ENCODE data around the gene AKT1.
"Not testable (repeated sequence)": the region's sequence is repeated elsewhere in the genome, so short reads cannot be mapped to it uniquely, and the experiment has no call there.

Gene AKT1

DNA sequence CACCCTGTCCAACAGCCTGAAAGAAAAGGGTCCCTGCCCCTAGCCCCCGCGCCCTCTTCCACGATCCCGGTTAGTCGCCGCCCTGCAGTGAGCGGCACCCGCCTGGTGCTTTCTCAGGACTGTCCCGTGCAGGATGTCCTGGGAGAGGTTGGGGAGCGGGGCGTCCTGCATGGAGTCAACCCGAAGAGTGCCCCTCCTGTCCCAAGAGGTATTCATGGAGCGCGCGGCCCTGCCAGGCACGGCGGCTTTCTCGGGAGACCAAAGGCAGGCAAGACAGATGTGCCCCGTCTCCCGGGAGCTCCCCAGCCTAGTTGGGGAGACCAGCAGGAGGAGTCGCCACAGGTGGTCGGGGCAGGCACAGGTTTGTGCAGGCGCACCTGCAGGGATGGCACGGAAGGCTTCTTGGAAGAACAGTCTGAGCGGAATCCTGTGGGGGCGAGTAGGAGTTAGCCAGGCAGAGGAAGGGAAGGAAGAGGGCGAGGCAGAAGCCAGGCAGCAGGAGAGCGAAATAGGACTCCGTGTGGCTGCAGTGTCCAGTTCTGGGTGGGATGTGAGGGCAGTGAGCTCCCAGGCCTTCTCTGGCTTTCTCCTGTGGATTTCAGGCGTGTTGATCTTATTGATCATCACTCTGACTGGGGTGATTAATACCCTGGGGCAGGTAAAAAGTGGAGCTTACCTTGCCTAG is 41.9 kb downstream of the AKT1 start:
- no peak for DNase-seq (ENCODE audit: low read depth)

DNA sequence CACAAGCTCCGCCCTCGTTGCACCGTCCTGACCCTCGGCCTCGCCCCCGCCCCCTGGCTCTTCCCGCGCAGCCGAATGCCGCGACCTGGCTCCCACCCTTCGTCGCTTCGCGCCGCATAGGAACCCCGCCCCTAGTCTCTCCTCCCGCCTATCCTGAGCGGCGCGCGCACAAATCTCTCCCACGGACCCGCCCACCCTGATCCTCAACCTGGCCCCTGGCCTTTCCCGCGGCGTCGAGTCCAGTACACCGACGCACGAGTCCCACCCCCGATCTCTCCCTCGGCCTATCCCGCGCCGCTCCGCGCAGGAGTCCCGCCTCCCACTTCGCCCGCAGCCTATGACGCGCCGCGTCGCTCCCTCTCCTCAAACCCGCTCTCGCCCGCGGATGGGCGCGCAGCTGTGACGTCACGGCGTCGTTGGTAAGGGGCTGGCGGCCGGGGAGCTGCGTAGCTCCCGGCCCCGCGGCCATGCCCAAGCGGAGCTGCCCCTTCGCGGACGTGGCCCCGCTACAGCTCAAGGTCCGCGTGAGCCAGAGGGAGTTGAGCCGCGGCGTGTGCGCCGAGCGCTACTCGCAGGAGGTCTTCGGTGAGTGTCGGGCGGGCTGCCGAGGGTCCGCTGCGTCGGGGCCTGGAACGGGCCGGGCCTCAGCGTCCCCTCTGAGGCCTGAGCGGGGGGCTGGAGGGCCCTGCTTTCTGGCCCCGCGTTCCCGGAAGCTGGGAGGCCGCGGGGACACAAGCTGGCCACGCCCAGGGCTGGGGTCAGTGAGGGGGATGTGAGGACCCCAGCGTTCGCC is 42.6 kb downstream of the AKT1 start, which contains the start of gene SIVA1:
SIVA1 (plus strand) TSS at position 413 of the 793 bp plus-strand sequence; CDS start at position 468, 55 bp downstream.
- peak; percentile 98 for DNase-seq (ENCODE audit: low read depth)

DNA sequence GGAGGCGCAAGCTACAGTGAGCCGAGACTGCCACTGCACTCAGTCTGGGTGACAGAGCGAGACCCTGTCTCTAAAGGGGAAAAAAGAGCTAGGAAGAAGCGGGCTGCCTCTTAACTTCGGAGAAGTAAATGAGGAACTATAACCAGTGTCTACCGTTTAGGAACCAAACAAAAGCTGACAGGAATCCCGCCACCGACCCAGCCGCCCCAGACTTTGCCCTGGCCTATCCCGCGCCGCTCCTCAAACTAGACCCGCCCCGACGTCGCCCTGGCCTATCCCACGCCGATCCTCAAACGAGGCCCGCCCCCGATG is 43.2 kb downstream of the AKT1 start:
- DNase-seq (ENCODE audit: low read depth) = no peak

DNA sequence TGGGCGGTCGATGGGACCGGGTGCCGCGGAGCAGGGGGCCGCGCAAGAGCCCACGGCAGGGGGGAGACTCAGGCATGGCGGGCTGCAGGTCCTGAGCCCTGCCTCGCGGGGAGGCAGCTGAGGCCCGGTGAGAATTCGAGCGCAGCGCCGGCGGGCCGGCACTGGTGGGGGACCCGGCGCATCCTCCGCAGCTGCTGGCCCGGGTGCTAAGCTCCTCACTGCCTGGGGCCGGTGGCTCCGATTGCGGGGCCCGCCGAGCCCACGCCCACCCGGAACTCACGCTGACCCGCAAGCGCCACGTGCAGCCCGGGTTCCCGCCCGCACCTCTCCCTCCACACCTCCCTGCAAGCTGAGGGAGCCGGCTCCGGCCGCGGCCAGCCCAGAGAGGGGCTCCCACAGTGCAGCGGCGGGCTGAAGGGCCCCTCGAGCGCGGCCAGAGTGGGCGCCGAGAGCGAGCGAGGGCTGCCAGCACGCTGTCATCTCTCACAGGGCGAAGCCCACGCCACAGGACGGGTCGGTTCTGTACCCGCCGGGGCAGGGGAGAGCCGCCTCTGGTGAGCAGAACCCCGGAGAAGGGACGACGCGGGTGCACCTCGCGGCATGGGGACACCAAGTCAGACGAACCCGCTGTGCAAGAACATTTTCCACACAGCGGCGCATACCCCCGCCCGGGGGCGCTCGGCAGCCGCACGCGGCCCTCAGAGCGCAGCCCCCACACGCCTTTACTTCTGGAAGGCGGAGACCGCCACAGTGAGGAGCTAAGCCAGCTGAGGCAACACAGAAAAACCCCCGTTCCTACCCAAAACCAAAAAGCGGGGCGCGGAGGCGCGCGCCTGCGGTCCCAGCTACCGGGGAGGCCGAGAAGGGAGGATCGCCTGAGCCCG is 43.8 kb downstream of the AKT1 start:
- DNase-seq (ENCODE audit: low read depth) = no peak

DNA sequence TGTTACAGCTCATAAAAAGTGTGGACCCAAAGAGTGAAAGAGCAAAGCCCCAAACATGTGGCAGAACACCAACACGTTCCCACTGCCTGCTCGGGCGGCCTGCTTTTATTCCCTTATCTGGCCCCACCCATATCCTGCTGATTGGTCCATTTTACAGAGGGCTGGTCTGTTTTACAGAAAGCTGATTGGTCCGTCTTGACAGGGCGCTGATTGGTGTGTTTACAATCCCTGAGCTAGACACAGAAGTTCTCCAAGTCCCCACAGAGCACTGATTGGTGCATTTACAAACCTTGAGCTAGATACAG is 44.8 kb downstream of the AKT1 start:
- DNase-seq (ENCODE audit: low read depth) = not testable (repeated sequence)

DNA sequence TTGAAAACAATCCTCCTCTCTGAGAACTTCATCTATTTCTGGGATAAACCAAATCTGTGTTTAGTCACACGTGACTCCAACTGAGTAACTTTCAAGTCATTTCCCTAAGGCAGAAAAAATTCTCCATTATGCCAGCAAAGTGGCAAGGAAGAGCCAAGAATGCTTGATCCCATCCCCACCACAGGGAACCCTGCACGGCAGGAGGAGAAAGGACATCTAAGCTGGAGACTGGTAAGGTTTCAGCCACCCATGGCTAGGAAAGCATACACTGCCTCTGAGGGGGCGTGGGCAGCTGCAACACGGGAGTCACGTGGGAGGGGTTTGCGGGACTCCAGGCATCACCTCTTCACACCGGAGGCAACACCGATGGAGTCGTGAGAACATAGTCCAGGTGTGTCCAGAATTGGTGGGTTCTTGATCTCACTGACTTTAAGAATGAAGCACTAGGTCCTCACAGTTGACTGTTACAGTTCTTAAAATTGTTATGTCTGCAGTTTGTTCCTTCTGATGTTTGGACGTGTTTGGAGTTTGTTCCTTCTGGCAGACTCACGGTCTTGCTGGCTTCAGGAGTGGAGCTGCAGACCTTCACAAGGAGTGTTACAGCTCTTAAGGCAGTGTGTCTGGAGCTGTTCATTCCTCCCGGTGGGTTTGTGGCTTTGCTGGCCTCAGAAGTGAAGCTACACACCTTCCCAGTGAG is 45.3 kb downstream of the AKT1 start:
- DNase-seq (ENCODE audit: low read depth) = no peak

DNA sequence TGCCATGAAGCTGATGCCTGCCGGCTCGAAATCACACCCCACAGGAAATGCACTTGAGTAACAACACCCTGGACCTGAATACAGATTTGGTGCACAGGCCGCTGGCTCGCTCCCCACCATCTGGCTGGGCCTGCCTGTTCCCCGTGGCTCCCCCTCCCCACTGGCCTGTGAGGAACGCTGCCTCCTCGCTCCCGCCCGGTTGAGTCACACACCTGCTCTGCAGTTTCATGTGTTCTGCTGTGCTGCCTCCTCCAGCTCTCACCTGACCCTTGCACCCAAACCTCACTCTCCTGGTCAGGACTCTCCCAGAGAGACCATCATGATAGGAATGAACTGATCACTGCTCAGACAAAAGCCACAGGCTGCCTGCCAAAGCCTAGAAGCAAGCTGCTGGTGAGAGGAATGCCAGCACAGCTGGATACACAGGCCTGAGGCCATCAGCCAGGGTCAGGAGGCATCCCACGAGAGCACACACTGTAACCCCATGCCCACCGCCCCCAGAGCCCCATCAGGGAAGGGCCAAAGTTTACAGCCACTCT is 46.4 kb downstream of the AKT1 start:
- no peak for DNase-seq (ENCODE audit: low read depth)

DNA sequence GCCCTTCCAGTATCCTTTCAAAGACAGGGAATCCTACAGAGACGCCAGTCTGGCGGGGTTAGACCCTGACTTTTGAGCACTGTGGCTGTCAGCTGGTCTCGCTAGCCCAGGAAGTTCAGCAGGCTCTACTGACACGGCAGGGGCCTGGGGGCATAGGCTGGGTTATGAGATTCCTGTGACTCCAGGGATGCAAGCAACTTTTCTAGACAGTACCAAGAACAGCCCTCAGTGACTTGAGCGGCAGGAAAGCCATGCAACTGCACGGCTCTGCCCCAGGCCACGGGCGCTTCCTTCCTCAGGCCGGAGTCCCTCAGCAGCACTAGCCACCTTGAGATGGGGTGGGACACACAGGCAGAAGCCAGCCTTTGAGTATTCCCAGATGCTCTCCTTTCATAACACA is 47.7 kb downstream of the AKT1 start:
- DNase-seq (ENCODE audit: low read depth) = no peak

DNA sequence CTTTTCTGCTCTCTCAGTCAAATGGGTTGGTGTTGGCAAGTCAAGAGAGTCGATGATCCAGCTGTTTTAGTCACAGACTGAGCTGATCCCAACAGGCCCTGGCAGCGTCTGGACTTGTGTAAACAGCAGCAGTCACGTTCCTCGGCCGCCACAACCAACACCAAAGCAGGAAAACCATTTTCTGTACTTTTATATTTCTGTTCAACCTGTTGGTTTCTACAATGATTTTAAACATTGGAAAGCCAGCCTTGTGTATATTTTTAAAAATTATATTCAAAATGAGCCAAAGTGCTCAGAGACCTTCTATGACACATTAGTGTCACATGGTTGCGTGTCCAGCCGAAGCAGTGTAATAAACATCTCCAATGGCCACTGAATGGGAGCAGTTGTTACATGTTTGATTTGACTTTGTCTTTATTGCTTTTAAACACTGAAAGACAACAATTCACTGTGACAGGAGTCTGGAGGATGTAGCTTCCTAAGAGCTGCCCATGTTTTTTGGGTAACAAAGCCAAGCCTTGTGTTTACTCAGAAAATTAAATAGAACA is 48.5 kb downstream of the AKT1 start:
- no peak for DNase-seq (ENCODE audit: low read depth)

DNA sequence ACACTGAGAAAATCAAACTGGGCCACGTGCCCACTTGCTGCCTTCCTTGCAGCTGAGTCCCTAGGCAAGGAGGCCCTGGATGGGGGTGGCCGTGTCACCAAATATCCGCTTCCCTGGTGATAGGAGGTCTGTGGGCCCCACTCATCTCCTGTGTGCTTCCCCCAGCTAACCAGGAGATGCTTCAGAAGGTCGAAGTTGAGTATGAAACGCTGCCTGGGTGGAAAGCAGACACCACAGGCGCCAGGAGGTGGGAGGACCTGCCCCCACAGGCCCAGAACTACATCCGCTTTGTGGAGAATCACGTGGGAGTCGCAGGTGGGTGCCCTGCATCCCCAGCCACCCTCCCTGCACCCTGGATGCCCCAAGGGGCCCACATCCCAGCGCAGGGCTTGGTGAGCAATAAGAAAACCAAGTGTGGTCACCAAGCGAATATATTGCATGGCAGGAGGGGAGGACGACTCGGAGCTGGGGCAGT is 49.4 kb downstream of the AKT1 start:
- DNase-seq (ENCODE audit: low read depth) = no peak

DNA sequence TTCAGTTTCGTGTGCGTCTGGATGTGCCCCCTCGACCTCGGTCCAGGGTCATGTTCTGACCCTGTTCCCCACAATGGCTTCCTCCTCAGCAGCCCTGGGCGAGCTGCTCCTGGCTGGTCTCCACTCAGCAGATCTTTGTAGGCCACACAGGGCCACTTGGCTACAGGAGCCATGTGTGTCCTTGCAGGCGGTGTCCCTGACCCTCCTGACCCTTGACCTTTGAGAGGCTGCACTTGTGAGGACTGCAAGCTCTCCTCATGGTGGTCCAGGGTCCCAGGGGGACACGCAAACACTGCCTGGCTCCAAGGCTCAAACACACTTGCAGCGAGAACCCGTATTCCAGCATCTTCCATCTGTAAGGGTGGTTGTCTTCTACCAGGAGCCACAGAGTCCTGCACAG is 50.1 kb downstream of the AKT1 start:
- DNase-seq (ENCODE audit: low read depth) = no peak

DNA sequence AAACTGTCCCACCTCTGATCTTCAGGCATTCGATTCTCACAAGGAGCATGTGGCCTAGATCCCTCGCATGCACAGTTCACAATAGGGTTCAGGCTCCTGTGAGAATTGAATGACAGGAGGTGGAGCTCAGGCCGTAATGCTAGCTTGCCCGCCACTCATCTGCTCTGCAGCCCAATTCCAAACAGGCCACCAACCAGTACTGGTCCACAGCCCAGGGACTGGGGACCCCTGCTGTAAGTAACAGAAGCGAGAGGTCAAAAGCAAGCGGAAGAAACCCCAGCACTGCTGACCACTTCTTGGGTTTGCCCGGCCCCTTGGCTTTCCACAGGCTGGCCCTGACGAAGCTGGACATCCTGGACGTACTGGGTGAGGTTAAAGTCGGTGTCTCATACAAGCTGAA is 51.1 kb downstream of the AKT1 start:
- no peak for DNase-seq (ENCODE audit: low read depth)

DNA sequence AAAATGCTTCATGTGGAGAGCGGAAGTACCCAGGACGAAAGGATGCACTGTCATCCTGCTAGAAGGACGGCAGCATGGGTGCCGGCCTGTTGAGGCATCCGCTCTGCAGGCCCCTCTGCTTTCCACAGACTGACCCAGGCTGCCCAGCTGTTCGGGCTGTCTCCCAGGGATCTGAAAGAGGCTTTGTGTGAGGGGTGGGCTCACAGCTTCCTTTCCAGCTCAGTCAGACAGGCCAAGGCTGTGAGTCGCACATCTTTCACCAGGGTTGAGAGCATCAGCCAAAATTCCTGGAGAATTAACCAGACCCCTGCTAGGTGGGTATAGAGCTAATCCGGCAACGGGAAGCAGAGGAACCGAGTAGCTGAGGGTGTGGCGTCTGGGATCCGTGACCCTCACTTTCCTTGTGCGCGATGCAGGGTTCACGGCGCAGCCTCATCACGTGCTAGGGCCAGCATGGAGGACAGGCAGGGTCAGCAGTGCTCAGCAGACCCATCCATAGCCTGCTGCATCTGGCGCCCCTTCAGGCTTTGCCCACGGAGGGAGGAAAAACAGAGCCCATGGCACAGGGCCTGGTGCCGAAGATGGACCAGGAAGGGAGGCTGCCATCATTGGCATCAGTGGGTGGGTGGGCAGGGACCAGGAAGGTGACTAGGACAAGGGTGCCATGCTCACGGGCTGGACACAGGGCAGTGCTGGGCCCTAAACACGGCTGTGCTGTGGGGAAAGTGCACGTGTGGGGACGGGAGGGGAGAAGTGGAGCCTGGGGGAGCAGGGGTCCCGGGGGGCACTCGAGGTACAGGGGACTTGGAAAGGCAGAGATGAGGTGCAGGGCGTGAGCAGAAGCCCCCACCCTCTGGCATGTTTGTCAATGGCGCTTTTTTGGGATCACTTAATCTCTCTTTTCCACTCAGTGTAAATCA is 51.8 kb downstream of the AKT1 start:
- DNase-seq (ENCODE audit: low read depth) = no peak

DNA sequence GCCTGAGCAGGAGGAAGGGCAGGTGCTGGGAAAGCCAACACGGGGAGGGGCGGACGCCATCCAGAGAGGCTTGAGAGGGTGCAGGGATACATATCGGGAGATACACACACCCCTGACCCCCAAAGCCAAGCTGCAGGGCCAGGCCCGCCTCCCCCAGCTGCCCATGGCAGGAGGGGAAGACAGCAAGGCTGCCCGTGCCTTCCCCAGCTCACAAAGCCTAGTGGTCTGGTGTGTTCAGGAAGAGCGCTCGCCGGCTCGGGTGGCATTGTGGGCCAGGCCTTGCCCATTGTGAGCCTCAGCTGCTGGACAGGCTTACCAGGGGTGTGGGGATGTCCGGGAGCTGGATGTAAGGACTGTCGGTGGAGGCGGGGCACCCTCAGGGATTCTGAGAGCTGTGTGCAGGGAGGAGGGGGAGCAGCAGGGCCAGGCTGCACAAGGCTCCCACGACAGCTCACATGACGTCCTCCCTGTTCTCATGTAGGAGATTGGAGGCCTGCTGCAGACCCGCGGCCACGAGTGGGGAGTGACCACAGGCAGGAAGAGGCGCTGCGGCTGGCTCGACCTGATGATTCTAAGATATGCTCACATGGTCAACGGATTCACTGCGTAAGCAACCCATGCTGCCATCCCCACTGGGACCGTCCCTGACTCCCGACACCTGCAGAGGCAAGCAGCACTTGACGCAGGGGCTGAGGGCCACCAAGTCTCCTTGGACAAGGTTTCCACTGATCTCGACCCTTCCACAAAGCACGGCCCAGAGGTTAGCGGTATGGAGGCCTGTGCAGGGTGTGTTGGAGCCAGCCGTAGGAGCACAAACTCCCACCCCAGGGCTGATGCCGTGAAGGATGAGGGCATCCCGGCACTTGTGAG is 52.7 kb downstream of the AKT1 start:
- DNase-seq (ENCODE audit: low read depth) = no peak

DNA sequence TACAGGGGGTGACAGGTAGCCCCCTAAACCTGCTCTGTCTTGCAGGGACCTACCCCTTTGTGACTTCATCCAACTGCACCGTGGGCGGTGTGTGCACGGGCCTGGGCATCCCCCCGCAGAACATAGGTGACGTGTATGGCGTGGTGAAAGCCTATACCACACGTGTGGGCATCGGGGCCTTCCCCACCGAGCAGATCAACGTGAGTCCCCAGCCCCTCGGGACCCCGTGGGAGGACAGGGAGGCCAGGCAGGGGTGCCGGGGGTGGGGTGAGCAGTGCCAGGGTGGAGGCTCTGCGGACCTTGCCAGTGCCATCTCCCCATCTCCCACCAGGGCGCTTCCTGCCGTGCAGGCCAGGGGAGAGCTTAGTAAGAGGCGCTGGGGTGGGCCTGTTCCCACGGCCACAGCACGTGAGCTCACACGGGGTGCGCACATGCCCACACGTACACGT is 53.7 kb downstream of the AKT1 start:
- no peak for DNase-seq (ENCODE audit: low read depth)

DNA sequence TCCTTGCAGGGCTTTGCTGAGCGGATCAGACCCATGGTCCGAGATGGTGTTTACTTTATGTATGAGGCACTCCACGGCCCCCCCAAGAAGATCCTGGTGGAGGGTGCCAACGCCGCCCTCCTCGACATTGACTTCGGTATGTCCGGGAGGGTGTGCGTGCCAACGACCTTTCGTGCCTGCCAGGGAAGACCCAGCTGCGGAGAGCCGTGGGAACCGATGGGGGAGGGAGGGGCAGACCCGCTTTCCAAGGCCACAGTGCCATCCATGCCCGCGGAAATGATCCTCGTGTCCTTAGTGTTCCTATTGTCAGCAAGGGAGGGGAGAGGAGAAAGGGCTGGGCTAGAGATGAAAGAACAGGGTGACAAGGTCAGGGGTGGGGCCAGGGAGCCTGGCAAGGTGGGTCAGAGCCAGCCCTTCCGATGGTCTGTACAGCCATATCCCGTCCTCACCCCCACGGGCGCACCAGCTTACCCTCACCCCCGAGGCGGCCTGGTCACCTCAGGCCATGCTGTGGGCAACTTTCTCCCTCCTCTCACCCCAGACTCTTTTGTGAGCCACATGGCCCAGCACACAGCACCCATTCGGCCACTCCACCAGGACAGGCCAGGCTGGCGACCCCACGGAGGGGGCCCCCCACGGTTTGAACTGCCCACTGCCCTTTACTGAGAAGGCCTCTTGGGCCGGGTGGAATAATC is 54.3 kb downstream of the AKT1 start:
- no peak for DNase-seq (ENCODE audit: low read depth)

DNA sequence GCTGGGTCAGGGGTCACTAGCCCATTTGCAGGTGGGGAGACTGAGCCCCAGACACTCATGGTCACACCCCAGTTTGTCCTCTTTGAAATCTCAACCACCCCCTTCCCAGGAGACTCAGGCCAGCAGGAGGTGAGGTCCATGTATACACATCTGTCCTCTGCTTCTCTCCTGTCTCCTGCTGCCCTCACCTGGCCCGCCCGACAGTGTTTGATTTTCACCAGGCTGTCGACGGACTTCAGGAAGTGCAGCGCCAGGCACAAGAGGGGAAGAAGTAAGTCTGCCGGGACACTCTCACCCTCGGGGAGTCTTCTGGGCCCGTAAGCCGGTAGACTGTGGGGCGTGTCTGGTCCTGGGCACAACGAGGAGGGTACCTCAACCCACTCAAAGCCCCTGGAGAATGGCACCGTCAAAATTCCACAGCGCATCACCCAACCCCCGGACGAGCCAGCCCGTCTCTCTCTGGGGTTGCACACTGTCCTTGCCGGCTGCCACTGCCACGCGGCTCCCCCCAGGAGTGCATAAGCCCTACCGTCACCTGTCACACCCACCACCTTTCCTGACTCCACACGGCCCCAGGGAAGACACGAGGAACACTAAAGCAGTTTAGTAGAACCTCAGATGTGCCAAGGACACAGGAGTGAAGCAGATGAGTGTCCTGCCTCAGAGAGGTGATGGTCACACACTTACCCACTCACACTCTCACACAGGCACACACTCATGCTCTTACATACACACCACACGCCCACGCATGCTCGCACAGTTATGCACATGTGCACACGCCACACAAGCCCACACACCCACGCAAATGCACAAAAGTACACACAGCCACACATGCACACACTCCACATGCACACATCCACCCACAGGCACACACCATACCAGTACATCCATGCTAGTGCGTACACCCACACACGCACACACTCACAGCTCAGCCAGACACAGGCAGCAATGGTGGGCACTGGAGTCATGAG is 55.7 kb downstream of the AKT1 start:
- DNase-seq (ENCODE audit: low read depth) = no peak

DNA sequence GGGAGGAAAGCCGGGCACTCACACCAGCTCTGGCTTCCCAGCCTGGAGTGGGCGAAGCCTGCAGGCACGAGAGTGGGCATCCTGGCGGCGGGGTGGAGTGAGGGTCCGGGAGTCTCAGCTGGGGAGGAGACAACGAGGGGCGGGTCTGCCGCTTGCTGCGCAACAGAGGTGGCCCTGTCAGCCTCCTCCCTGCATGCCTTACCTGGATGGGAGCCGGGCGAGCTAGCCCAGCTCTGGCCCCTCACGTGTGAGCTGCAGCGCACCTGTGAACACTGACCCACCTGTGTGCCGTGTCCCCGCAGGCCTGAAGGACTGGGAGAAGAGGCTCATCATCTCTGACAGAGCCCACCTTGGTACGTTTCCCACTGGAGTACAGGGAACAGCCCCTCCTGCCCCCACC is 56.5 kb downstream of the AKT1 start:
- no peak for DNase-seq (ENCODE audit: low read depth)
